ENCODE results near the gene GALNT10. TPM values are rescaled to one million over a fixed set of nuclear protein-coding genes. Genes with fewer than 3 reads are reported as not detected.
A peak's percentile ranks its signal among the peaks of the same experiment; 100 is the strongest.

GALNT10 gene
- total and polyA plus RNA-seq, 12 donors = 3.1 to 19.0 (median 11.7) TPM

GRCh38 chr5:154384480-154385235, 194.1 kb downstream of the GALNT10 start:
- Histone ChIP-seq H3K27ac (no peak overlapping the region), H3K27me3 (no peaks in the 10 kb centered on the region), H3K36me3 (peaks cover 0 to 81% (median 3%) of the 10 kb centered on the region in 9 donors), H3K4me1 (peaks cover 0 to 7% (median 0%) of the 10 kb centered on the region in 9 donors), H3K4me3 (no peak overlapping the region), H3K9me3 (no peaks in the 10 kb centered on the region)
- TF ChIP-seq CTCF (IDR thresholded peaks at IDR 0.05) = no peak
- ATAC-seq (no peak), DNase-seq (no peak)
- WGBS, 2 donors = 74 to 78% methylated on average over 9 of the region's 9 CpGs
- intact Hi-C loops (cut with DNase I) = no loop called here

- 53 to 68% methylated on average over 8 of the region's 8 CpGs for WGBS, 2 donors
Measured at GRCh38 chr5:154385236-154385512, 194.6 kb downstream of the GALNT10 start.

GRCh38 chr5:154386952-154387629, 196.6 kb downstream of the GALNT10 start:
- no peak overlapping the region for H3K27ac ChIP-seq
- H3K27me3 ChIP-seq = no peaks in the 10 kb centered on the region
- DNase-seq (no peak), ATAC-seq (no peak)
- intact Hi-C loops (cut with DNase I) = no loop called here
- H3K36me3 ChIP-seq = peaks cover 0 to 81% (median under 1%) of the 10 kb centered on the region in 9 donors
- WGBS, 2 donors = 97 to 98% methylated on average over 6 of the region's 6 CpGs
- TF ChIP-seq CTCF (IDR thresholded peaks at IDR 0.05) = no peak
- H3K9me3 ChIP-seq = no peaks in the 10 kb centered on the region
- peaks cover 0 to 7% (median 0%) of the 10 kb centered on the region in 9 donors for H3K4me1 ChIP-seq
- H3K4me3 ChIP-seq = no peak overlapping the region

More at GRCh38 chr5:154385236-154385512, 194.6 kb downstream of the GALNT10 start:
- Histone ChIP-seq H3K27ac (no peak overlapping the region), H3K4me3 (no peak overlapping the region), H3K4me1 (peaks cover 0 to 7% (median 0%) of the 10 kb centered on the region in 9 donors), H3K9me3 (no peaks in the 10 kb centered on the region), H3K27me3 (no peaks in the 10 kb centered on the region), H3K36me3 (peaks cover 0 to 79% (median 3%) of the 10 kb centered on the region in 9 donors)
- intact Hi-C loops (cut with DNase I) = no loop called here
- TF ChIP-seq CTCF (IDR thresholded peaks at IDR 0.05) = no peak
- ATAC-seq (peak in 2 of 8 donors; percentile 41 to 47), DNase-seq (no peak)

GRCh38 chr5:154388842-154389241, 198.3 kb downstream of the GALNT10 start:
- TF ChIP-seq CTCF (IDR thresholded peaks at IDR 0.05) = no peak
- 86 to 91% methylated on average over 2 of the region's 2 CpGs for whole genome bisulfite sequencing, 2 donors
- no peak for DNase-seq
- Histone ChIP-seq H3K36me3 (peaks cover 0 to 77% (median 0%) of the 10 kb centered on the region in 9 donors), H3K4me1 (peaks cover 0 to 7% (median 0%) of the 10 kb centered on the region in 9 donors), H3K9me3 (no peaks in the 10 kb centered on the region), H3K4me3 (no peak overlapping the region), H3K27ac (no peak overlapping the region), H3K27me3 (no peaks in the 10 kb centered on the region)
- intact Hi-C loops (cut with DNase I) = no loop called here
- no peak for ATAC-seq

Measured in heart right ventricle (tissue), 16 donors.